Progenitor cell of endocrine pancreas (in vitro differentiated cells): ENCODE data around the gene OGDH. TPM values are rescaled to one million over a fixed set of nuclear protein-coding genes. Genes with fewer than 3 reads are reported as not detected.
"Not testable (repeated sequence)": the region's sequence is repeated elsewhere in the genome, so short reads cannot be mapped to it uniquely, and the experiment has no call there.

Source experiments
- DNase-seq: peaks from one replicate; pipeline ENCODE4 v3.0.0; 2021; ENCODE audit warnings: low spot score; ENCODE audit not compliant: unreplicated experiment
- H3K27ac Mint-ChIP-seq: 2 replicates; pipeline ENCODE4 v1.8.0; 2021; ENCODE audit warnings: mild to moderate bottlenecking, moderate library complexity, mixed read lengths
- H3K27me3 Mint-ChIP-seq: 2 replicates; pipeline ENCODE4 v1.8.0; 2021; ENCODE audit warnings: mixed read lengths
- H3K36me3 Mint-ChIP-seq: 2 replicates; pipeline ENCODE4 v1.8.0; 2022; ENCODE audit warnings: mixed read lengths; ENCODE audit not compliant: insufficient read depth
- H3K4me1 Mint-ChIP-seq: 2 replicates; pipeline ENCODE4 v1.8.0; 2021; ENCODE audit warnings: low read depth, mixed read lengths
- H3K4me3 Mint-ChIP-seq: 2 replicates; pipeline ENCODE4 v1.8.0; 2021; ENCODE audit warnings: low read depth, mild to moderate bottlenecking, moderate library complexity, mixed read lengths
- H3K9me3 Mint-ChIP-seq: 2 replicates; pipeline ENCODE4 v1.8.0; 2021; ENCODE audit warnings: low read depth, mixed read lengths
- CTCF ChIP-seq: fragments of 200-600 bp; sonication (generic); IDR thresholded peaks from one replicate; pipeline ENCODE4 v1.5.0; 2021; ENCODE audit warnings: antibody characterized with exemption, mild to moderate bottlenecking; ENCODE audit not compliant: unreplicated experiment
- total RNA-seq: library from RNA; stranded (reverse); gene quantifications from 2 replicates; pipeline ENCODE4 v1.2.1, GENCODE V29; 2021

Gene OGDH
- total RNA-seq, 1 donor from 2014 or later, result 105 TPM

- no peaks in the 10 kb centered on the region for H3K9me3 Mint-ChIP-seq
- no peak overlapping the region for H3K4me3 Mint-ChIP-seq
- no peak for TF ChIP-seq CTCF
- no peaks in the 10 kb centered on the region for H3K27me3 Mint-ChIP-seq
- no peaks in the 10 kb centered on the region for H3K4me1 Mint-ChIP-seq
- no peak overlapping the region for H3K27ac Mint-ChIP-seq
- no peak for DNase-seq
- H3K36me3 Mint-ChIP-seq, result peaks cover 52% of the 10 kb centered on the region
Measured at GRCh38 chr7:44698046-44698580, 91.7 kb downstream of the OGDH start.

- not testable (repeated sequence) for H3K9me3 Mint-ChIP-seq, H3K4me3 Mint-ChIP-seq
Measured at GRCh38 chr7:44699598-44699997, 93.2 kb downstream of the OGDH start.

GRCh38 chr7:44700322-44700721 is 93.9 kb downstream of the OGDH start:
- no peaks in the 10 kb centered on the region for H3K4me1 Mint-ChIP-seq
- no peak overlapping the region for H3K4me3 Mint-ChIP-seq
- TF ChIP-seq CTCF, result no peak
- peaks cover 52% of the 10 kb centered on the region for H3K36me3 Mint-ChIP-seq
- no peak for DNase-seq
- peak overlapping the region; percentile 82 for H3K27ac Mint-ChIP-seq
- H3K9me3 Mint-ChIP-seq, result no peaks in the 10 kb centered on the region
- H3K27me3 Mint-ChIP-seq, result no peaks in the 10 kb centered on the region

More at GRCh38 chr7:44699598-44699997, 93.2 kb downstream of the OGDH start:
- H3K4me1 Mint-ChIP-seq, H3K27ac Mint-ChIP-seq, H3K27me3 Mint-ChIP-seq, DNase-seq: not testable (repeated sequence)
- H3K36me3 Mint-ChIP-seq, result peaks cover 51% of the 10 kb centered on the region

GRCh38 chr7:44703391-44703790 is 97.0 kb downstream of the OGDH start:
- H3K27ac Mint-ChIP-seq, H3K9me3 Mint-ChIP-seq, H3K27me3 Mint-ChIP-seq, H3K4me3 Mint-ChIP-seq, H3K4me1 Mint-ChIP-seq, DNase-seq: not testable (repeated sequence)
- H3K36me3 Mint-ChIP-seq, result peaks cover 41% of the 10 kb centered on the region

- H3K36me3 Mint-ChIP-seq, result peaks cover 41% of the 10 kb centered on the region
Measured at GRCh38 chr7:44703921-44704320, 97.5 kb downstream of the OGDH start.

GRCh38 chr7:44705434-44705833 is 99.0 kb downstream of the OGDH start:
- no peak for DNase-seq
- Mint-ChIP-seq H3K27me3 (no peaks in the 10 kb centered on the region), H3K27ac (peak overlapping the region; percentile 56), H3K36me3 (peaks cover 34% of the 10 kb centered on the region), H3K4me3 (no peak overlapping the region), H3K4me1 (peaks cover 3% of the 10 kb centered on the region), H3K9me3 (no peaks in the 10 kb centered on the region)
- no peak for TF ChIP-seq CTCF

More at GRCh38 chr7:44703921-44704320, 97.5 kb downstream of the OGDH start:
- H3K4me1 Mint-ChIP-seq, result peaks cover 1% of the 10 kb centered on the region
- no peaks in the 10 kb centered on the region for H3K9me3 Mint-ChIP-seq
- peak overlapping the region; percentile 24 for H3K27ac Mint-ChIP-seq
- H3K4me3 Mint-ChIP-seq, result no peak overlapping the region
- DNase-seq, result no peak
- no peak for TF ChIP-seq CTCF
- no peaks in the 10 kb centered on the region for H3K27me3 Mint-ChIP-seq
